Immature natural killer cell (primary cell): ENCODE data around the gene PLCB2. TPM values are rescaled to one million over a fixed set of nuclear protein-coding genes. Genes with fewer than 3 reads are reported as not detected.

Experiments used
- DNase-seq, 3 donors: peaks; one replicate each; pipeline ENCODE4 v3.0.0; 2022; ENCODE audit warnings: mixed read lengths in 1 of 3
- H3K27ac Mint-ChIP-seq, 6 donors: one replicate each; pipeline ENCODE4 v1.8.0; 2020; ENCODE audit warnings: mixed read lengths in 6 of 6, mild to moderate bottlenecking in 5 of 6, inconsistent platforms in 4 of 6, moderate library complexity in 3 of 6
- H3K27me3 Mint-ChIP-seq, 3 donors: one replicate each; pipeline ENCODE4 v1.8.0; 2020 to 2021; ENCODE audit warnings: low read depth in 3 of 3, mild to moderate bottlenecking in 3 of 3, mixed read lengths in 3 of 3, moderate library complexity in 3 of 3, inconsistent platforms in 1 of 3
- H3K36me3 Mint-ChIP-seq, 3 donors: one replicate each; pipeline ENCODE4 v1.8.0; 2020; ENCODE audit warnings: mixed read lengths in 3 of 3, inconsistent platforms in 2 of 3, mild to moderate bottlenecking in 2 of 3
- H3K4me1 Mint-ChIP-seq, 2 donors: one replicate each; pipeline ENCODE4 v1.8.0; 2020; ENCODE audit warnings: inconsistent platforms in 2 of 2, mild to moderate bottlenecking in 2 of 2, mixed read lengths in 2 of 2, moderate library complexity in 1 of 2
- H3K4me3 Mint-ChIP-seq, 5 donors: one replicate each; pipeline ENCODE4 v1.8.0; 2020; ENCODE audit warnings: mild to moderate bottlenecking in 5 of 5, mixed read lengths in 5 of 5, inconsistent platforms in 3 of 5, moderate library complexity in 3 of 5
- H3K9me3 Mint-ChIP-seq, 6 donors: one replicate each; pipeline ENCODE4 v1.8.0; 2020; ENCODE audit warnings: mild to moderate bottlenecking in 6 of 6, mixed read lengths in 6 of 6, inconsistent platforms in 4 of 6, moderate library complexity in 3 of 6
- polyA plus RNA-seq, 3 donors: library from polyadenylated mRNA; unstranded; fragments of 300-500 nt; fragmentation: Illumina TruSeq; gene quantifications; one replicate each; pipeline ENCODE4 v1.2.3, GENCODE V29; 2021

PLCB2 gene
- polyA plus RNA-seq, 3 donors from 2014 or later = 18.0 to 57.0 (median 24.2) TPM

DNA sequence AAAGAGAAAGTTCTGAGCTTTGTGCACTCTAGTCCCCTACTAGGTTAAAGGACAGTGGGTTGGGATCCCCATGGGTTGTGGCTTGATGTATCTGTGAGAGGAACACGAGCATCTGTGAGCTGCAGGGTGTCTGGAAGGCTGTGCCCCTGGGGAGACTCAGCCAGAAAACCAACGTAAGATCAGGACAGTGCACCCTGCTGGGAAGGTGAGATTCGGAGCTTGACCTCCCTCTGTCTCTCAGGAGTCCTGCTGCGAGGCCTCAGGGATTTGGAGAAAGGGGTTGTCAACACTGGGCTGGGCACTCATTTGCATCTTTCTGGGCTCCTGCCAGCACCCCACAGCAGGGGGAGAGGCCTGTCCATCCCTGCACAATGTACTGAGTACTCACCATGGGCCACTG lies 40.1 kb downstream of the PLCB2 start:
- no peaks in the 10 kb centered on the region for H3K4me1 Mint-ChIP-seq
- H3K4me3 Mint-ChIP-seq = no peak overlapping the region
- H3K36me3 Mint-ChIP-seq = no peaks in the 10 kb centered on the region
- H3K27me3 Mint-ChIP-seq = peaks cover 0 to 2% (median 0%) of the 10 kb centered on the region in 3 donors
- no peaks in the 10 kb centered on the region for H3K9me3 Mint-ChIP-seq
- no peak overlapping the region for H3K27ac Mint-ChIP-seq
- no peak for DNase-seq

GRCh38 chr15:40266828-40267304 lies 40.9 kb downstream of the PLCB2 start:
- Mint-ChIP-seq H3K4me1 (no peaks in the 10 kb centered on the region), H3K27me3 (peaks cover 0 to 2% (median 0%) of the 10 kb centered on the region in 3 donors), H3K36me3 (no peaks in the 10 kb centered on the region), H3K4me3 (no peak overlapping the region), H3K27ac (no peak overlapping the region), H3K9me3 (no peaks in the 10 kb centered on the region)
- no peak for DNase-seq

GRCh38 chr15:40265875-40266274 lies 41.9 kb downstream of the PLCB2 start:
- no peak overlapping the region for H3K4me3 Mint-ChIP-seq
- DNase-seq = no peak
- H3K27ac Mint-ChIP-seq = no peak overlapping the region
- peaks cover 0 to 2% (median 0%) of the 10 kb centered on the region in 3 donors for H3K27me3 Mint-ChIP-seq
- H3K36me3 Mint-ChIP-seq = no peaks in the 10 kb centered on the region
- H3K4me1 Mint-ChIP-seq = no peaks in the 10 kb centered on the region
- H3K9me3 Mint-ChIP-seq = no peaks in the 10 kb centered on the region

- no peak overlapping the region for H3K4me3 Mint-ChIP-seq
- H3K27me3 Mint-ChIP-seq = peaks cover 0 to 2% (median 0%) of the 10 kb centered on the region in 3 donors
- H3K27ac Mint-ChIP-seq = no peak overlapping the region
- no peak for DNase-seq
- no peaks in the 10 kb centered on the region for H3K9me3 Mint-ChIP-seq
- no peaks in the 10 kb centered on the region for H3K36me3 Mint-ChIP-seq
- H3K4me1 Mint-ChIP-seq = no peaks in the 10 kb centered on the region
Observed at GRCh38 chr15:40265355-40265754, 42.4 kb downstream of the PLCB2 start.

- H3K4me3 Mint-ChIP-seq = no peak overlapping the region
- H3K27me3 Mint-ChIP-seq = peaks cover 0 to 2% (median 0%) of the 10 kb centered on the region in 3 donors
- no peaks in the 10 kb centered on the region for H3K36me3 Mint-ChIP-seq
- no peak for DNase-seq
- no peaks in the 10 kb centered on the region for H3K4me1 Mint-ChIP-seq
- no peak overlapping the region for H3K27ac Mint-ChIP-seq
- no peaks in the 10 kb centered on the region for H3K9me3 Mint-ChIP-seq
Observed at GRCh38 chr15:40264321-40265153, 43.2 kb downstream of the PLCB2 start.

GRCh38 chr15:40263024-40263754 lies 44.5 kb downstream of the PLCB2 start:
- no peak overlapping the region for H3K27ac Mint-ChIP-seq
- no peaks in the 10 kb centered on the region for H3K36me3 Mint-ChIP-seq
- H3K4me3 Mint-ChIP-seq = no peak overlapping the region
- no peak for DNase-seq
- peaks cover 0 to 2% (median 0%) of the 10 kb centered on the region in 3 donors for H3K27me3 Mint-ChIP-seq
- H3K9me3 Mint-ChIP-seq = no peaks in the 10 kb centered on the region
- H3K4me1 Mint-ChIP-seq = no peaks in the 10 kb centered on the region

DNA sequence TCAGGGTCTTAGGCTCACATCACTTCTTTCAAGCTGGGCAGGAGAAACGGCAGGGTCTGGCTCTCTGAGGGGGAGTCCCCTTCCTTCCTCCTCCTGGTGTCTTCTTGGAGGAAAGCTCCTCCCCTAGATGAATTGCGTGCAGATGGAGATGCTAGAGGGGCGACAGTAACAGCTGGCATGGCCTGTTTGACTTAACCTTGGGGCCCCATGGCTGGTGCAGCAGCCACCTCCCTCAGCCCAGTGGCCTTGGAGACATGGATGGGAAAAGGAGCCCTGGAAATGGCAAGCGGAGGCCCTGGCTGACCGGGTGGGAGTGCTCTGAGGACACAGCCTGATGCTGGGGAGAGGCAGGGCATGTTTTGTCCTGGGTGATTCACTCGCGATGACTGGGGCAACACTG lies 48.7 kb downstream of the PLCB2 start:
- peaks cover 0 to 1% (median 0%) of the 10 kb centered on the region in 3 donors for H3K27me3 Mint-ChIP-seq
- peaks cover 3 to 20% of the 10 kb centered on the region in 2 donors for H3K4me1 Mint-ChIP-seq
- peak overlapping the region in 3 of 6 donors; percentile 7 to 40 (median 32) for H3K27ac Mint-ChIP-seq
- no peak overlapping the region for H3K4me3 Mint-ChIP-seq
- no peak for DNase-seq
- H3K9me3 Mint-ChIP-seq = no peaks in the 10 kb centered on the region
- H3K36me3 Mint-ChIP-seq = no peaks in the 10 kb centered on the region

- Mint-ChIP-seq H3K4me1 (peaks cover 8 to 25% of the 10 kb centered on the region in 2 donors), H3K4me3 (no peak overlapping the region), H3K9me3 (no peaks in the 10 kb centered on the region), H3K27ac (peak overlapping the region in 2 of 6 donors; percentile 29 to 70), H3K27me3 (peaks cover 0 to 4% (median 2%) of the 10 kb centered on the region in 3 donors), H3K36me3 (no peaks in the 10 kb centered on the region)
- DNase-seq = no peak
Observed at GRCh38 chr15:40258544-40258943, 49.2 kb downstream of the PLCB2 start.

DNA sequence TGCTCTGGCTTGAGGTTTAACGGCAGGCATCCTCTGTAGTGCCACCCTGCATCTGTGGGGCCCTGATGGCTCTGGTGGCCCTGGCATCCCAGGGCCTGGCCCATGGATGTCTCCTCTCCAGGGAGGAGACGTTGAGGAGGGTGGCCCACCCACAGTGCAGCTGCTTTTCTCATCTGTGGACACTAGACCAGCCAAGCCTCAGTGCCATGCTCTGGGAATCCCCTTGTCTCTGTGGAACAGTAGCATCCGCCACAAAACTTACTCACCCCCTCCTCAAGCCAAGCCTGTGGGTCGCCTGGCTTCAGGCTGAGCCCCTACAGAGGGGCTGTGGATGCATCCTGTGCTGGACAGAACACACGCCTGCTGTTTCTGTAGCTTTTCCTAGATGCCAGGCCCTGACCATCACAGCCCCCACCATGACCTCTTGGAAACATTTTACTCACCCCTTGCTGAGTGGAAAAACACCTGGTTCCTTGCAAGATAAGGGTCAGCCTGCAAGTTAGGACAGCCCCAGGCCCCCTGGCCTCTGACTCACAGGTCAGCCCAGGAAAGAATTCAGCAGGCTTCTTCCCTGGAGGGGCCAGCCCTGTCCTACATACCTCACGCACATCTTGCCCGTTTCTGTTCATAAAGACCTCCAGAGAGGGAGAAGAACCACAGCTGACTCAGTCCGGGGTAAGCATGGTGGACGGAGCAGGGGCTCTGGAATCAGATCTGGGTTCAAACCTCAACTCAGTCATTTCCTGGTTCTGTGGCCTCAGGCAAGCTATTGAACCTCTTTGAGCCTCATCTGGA lies 49.9 kb downstream of the PLCB2 start:
- peak overlapping the region; percentile 85 to 94 (median 90) for H3K27ac Mint-ChIP-seq
- DNase-seq = no peak
- peaks cover 0 to 10% (median 4%) of the 10 kb centered on the region in 3 donors for H3K27me3 Mint-ChIP-seq
- H3K4me3 Mint-ChIP-seq = peak overlapping the region in 1 of 5 donors; percentile 18
- no peaks in the 10 kb centered on the region for H3K9me3 Mint-ChIP-seq
- H3K4me1 Mint-ChIP-seq = peaks cover 15 to 30% of the 10 kb centered on the region in 2 donors
- H3K36me3 Mint-ChIP-seq = no peaks in the 10 kb centered on the region

DNA sequence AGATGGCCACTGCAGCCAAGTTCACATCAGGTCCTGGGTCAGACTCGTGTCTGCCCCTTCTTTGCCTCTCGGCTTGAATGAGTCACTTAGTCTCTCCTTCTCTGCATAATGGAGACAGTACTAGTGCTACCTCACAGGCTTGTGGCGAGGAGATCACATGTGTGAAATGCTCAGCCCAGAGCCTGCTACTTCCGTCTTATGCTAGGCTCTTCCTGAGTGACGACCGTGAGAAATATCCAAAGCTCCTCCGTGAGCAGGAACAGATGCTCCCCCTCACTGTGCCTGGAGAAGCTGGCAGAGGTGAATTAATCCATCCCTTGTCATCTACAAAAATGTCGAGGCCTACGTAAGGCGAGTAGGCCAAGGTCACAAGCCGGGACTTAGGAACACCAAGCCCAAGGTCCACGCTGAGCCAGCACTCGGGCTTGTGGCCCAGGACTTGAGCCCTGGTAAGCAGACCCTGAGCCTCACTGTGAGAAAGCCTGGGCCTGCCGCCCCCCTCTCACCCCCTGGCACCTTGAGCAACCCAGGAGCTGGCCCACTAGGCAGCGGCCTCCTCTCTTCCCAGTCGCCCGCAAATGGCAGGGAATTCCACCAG lies 51.0 kb downstream of the PLCB2 start:
- Mint-ChIP-seq H3K4me3 (peak overlapping the region; percentile 65 to 82 (median 65)), H3K36me3 (no peaks in the 10 kb centered on the region), H3K4me1 (peaks cover 15 to 30% of the 10 kb centered on the region in 2 donors), H3K9me3 (no peaks in the 10 kb centered on the region), H3K27ac (peak overlapping the region; percentile 87 to 94 (median 92)), H3K27me3 (peaks cover 0 to 10% (median 4%) of the 10 kb centered on the region in 3 donors)
- DNase-seq = peak; percentile 50 to 69 (median 51)

DNA sequence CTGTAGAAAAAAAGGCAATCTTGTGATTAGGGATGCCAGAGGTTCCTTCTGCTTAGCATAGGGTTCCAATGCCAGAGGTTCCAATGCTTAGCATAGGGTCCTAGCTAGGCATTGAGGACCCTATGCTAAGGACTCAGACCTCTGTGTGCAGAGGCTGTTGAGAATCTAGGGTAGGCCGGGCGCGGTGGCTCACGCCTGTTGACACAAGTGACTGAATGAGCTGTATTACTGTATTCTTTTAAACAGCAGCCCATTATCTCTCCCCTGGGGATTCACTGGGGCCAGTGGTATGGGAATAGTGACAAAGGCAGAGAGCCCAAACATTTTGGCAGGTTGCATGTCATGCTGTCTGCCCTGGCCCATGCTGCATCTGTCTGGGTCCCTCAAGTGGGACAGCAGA lies 52.7 kb downstream of the PLCB2 start:
- Mint-ChIP-seq H3K27ac (peak overlapping the region in 3 of 6 donors; percentile 40 to 70 (median 49)), H3K27me3 (peaks cover 0 to 12% (median 4%) of the 10 kb centered on the region in 3 donors), H3K4me1 (peaks cover 15 to 33% of the 10 kb centered on the region in 2 donors), H3K4me3 (no peak overlapping the region), H3K36me3 (no peaks in the 10 kb centered on the region), H3K9me3 (no peaks in the 10 kb centered on the region)
- no peak for DNase-seq

- Mint-ChIP-seq H3K4me1 (peaks cover 15 to 33% of the 10 kb centered on the region in 2 donors), H3K9me3 (no peaks in the 10 kb centered on the region), H3K27me3 (peaks cover 0 to 12% (median 4%) of the 10 kb centered on the region in 3 donors), H3K36me3 (no peaks in the 10 kb centered on the region), H3K4me3 (peak overlapping the region in 3 of 5 donors; percentile 74 to 81 (median 79)), H3K27ac (peak overlapping the region in 4 of 6 donors; percentile 7 to 64 (median 45))
- no peak for DNase-seq
Observed at GRCh38 chr15:40254452-40254851, 53.3 kb downstream of the PLCB2 start.
